GM06990 (cell line): ENCODE results near the gene SERP1.

Experiments
- DNase-seq: peaks from one replicate; pipeline ENCODE4 v3.0.0-alpha.2; 2011; ENCODE audit not compliant: insufficient read length; ENCODE audit errors: extremely low read depth
- H3K27me3 ChIP-seq: replicated peaks from 2 replicates; pipeline ENCODE4 v1.6.0; 2011; ENCODE audit warnings: low read length; ENCODE audit not compliant: control insufficient read depth, insufficient read depth
- H3K36me3 ChIP-seq: 2 replicates; pipeline ENCODE4 v1.5.1; 2011; ENCODE audit warnings: low read length; ENCODE audit not compliant: control insufficient read depth, insufficient read depth
- H3K4me3 ChIP-seq: replicated peaks from 2 replicates; pipeline ENCODE4 v1.5.1; 2011; ENCODE audit warnings: low read depth, mild to moderate bottlenecking, control low read depth, low read length
- CTCF ChIP-seq: IDR thresholded peaks from 2 replicates; pipeline ENCODE4 v1.5.1; 2011; ENCODE audit warnings: low read length, control low read depth, mild to moderate bottlenecking, inconsistent platforms; ENCODE audit not compliant: insufficient read depth, poor library complexity, severe bottlenecking

Gene SERP1

DNA sequence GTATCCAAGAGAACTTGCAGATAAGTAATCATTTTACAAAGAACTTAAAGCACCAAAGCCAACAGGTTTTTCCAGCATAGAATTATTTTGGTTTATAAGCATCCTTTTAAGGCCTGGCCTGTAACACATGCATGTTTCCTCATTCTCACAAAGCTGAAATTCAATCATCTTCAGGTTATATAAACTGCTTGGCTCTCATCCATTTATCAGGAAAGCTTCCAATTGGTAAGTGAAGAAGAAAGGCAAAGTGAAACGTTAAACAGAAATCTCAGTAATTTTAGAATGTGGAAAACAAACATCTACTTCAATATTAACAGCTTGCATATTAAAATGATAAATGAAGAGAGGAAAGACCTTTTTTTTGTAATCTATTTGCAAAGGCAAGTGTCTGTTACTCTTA lies 1.6 kb downstream of the SERP1 start:
- H3K27me3 ChIP-seq: no peaks in the 10 kb centered on the region
- no peaks in the 10 kb centered on the region; the same call in 1 of the 2 replicates for H3K36me3 ChIP-seq
- no peak for TF ChIP-seq CTCF
- H3K4me3 ChIP-seq: peak overlapping the region; percentile 100
- no peak for DNase-seq

DNA sequence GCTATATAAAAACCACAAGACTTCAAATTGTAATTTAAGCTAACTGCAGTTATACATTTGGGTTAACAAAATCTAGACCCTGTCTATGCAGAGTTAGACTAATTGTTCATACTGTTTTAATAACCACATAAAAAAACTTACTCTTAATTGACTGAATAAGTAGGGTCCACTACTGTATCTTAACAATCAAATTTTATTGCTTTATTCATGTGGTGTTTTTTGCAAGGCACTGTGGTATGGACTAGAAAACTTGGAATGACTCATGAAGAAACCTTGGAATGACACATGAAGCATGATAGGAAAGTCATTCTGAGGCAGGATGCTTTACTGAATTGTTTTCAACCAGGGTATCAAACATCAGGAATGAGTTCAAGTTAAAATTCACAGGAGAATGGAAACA lies 2.3 kb downstream of the SERP1 start:
- TF ChIP-seq CTCF: no peak
- no peaks in the 10 kb centered on the region; the same call in 1 of the 2 replicates for H3K36me3 ChIP-seq
- DNase-seq: no peak
- no peaks in the 10 kb centered on the region for H3K27me3 ChIP-seq
- H3K4me3 ChIP-seq: peak overlapping the region; percentile 38

GRCh38 chr3:150543531-150543930 lies 2.8 kb downstream of the SERP1 start:
- no peak for DNase-seq
- H3K27me3 ChIP-seq: no peaks in the 10 kb centered on the region
- H3K4me3 ChIP-seq: no peak overlapping the region
- TF ChIP-seq CTCF: no peak
- no peaks in the 10 kb centered on the region; the same call in 1 of the 2 replicates for H3K36me3 ChIP-seq

- Histone ChIP-seq H3K36me3 (no peaks in the 10 kb centered on the region; the same call in 1 of the 2 replicates), H3K27me3 (no peaks in the 10 kb centered on the region), H3K4me3 (no peak overlapping the region)
- no peak for DNase-seq
- no peak for TF ChIP-seq CTCF
These were observed 3.2 kb downstream of the SERP1 start for GRCh38 chr3:150543128-150543527.

- no peak for DNase-seq
- Histone ChIP-seq H3K27me3 (no peaks in the 10 kb centered on the region), H3K4me3 (no peak overlapping the region), H3K36me3 (no peaks in the 10 kb centered on the region; the same call in 1 of the 2 replicates)
- TF ChIP-seq CTCF: no peak
These were observed 5.3 kb downstream of the SERP1 start for GRCh38 chr3:150540991-150541390.

- no peaks in the 10 kb centered on the region for H3K27me3 ChIP-seq
- DNase-seq: no peak
- no peak for TF ChIP-seq CTCF
- H3K36me3 ChIP-seq: no peaks in the 10 kb centered on the region; the same call in 1 of the 2 replicates
- H3K4me3 ChIP-seq: no peak overlapping the region
These were observed 6.0 kb downstream of the SERP1 start for GRCh38 chr3:150540297-150540696.
